ENCODE data around the gene NKIRAS2.

DNA sequence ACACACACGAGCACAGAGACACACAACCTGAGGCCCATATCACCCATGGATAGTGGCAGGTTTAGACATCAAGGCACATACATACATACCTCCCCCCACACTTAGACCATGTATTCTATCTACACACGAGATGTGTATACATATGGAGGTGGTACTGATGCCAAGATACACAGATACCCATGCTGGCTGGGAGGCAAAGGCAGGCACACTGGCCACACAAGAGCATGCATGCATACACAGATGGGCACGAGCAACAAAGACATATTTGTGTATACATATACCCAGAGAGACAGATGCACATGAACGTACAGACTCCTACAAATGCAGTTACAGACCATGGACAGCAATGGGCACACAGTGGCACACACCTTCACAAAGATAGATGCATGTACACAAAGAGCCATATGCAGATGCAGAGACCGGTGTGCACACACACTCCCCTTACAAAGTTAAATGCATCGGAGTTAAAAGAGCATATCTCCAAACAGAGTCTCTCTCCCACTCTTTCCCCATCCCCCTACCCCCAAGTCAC lies 32.5 kb downstream of the NKIRAS2 start:
- TF ChIP-seq CTCF (IDR thresholded peaks at IDR 0.05) = no peak
- no peak for TF ChIP-seq MXI1 (IDR thresholded peaks at IDR 0.05; ENCODE audit: low read depth, low read length)
- no peak for TF ChIP-seq JUND (IDR thresholded peaks at IDR 0.05)
- no peak for TF ChIP-seq SMC3 (IDR thresholded peaks at IDR 0.05; ENCODE audit: low read depth, low read length)
- no peak for TF ChIP-seq POLR2AphosphoS5 (IDR thresholded peaks at IDR 0.05; ENCODE audit: low read depth, low read length)
- TF ChIP-seq GABPA (IDR thresholded peaks at IDR 0.05; ENCODE audit: low read depth) = no peak

Data from SK-N-SH (cell line).